ENCODE measurements around the gene CLPTM1.

DNA sequence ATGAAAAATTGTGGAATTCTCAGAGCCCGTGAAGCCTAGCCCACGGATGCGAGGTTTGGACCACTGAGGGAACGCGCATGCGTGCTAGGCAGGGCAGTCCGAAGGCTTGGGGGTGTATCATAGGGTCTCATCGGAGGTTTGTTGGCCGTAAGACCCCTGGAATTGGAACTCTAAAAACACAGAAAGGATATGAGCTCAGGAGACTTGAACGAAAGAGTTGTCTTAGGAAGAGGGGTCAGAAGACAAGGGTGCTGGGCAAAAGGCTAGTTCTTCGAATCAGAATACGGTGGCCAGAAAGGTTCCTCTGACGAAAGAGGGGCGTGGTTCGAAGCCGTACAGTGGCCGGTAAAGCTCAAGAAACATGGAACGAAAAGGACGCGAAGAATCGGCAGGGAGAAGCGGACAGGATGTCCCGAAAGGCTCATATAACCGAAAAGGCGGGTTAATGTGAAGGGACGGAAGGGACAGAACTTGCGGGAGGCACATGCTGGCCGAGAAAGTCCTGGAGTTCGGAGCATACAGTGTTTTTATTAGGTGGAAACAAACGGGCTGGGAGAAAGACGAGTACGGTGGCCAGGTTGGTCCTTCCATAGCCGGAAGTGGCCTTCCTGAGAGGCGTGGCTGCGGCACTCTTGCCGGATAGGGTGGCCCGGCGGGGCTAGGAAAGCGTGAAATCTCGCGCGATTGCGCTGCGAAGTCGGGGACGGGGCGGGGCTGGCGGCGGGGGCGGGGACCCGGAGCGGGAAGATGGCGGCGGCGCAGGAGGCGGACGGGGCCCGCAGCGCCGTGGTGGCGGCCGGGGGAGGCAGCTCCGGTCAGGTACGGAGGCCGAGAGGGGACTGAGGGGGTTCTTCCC, at the start of gene CLPTM1:
- TF ChIP-seq, protein P1, sequence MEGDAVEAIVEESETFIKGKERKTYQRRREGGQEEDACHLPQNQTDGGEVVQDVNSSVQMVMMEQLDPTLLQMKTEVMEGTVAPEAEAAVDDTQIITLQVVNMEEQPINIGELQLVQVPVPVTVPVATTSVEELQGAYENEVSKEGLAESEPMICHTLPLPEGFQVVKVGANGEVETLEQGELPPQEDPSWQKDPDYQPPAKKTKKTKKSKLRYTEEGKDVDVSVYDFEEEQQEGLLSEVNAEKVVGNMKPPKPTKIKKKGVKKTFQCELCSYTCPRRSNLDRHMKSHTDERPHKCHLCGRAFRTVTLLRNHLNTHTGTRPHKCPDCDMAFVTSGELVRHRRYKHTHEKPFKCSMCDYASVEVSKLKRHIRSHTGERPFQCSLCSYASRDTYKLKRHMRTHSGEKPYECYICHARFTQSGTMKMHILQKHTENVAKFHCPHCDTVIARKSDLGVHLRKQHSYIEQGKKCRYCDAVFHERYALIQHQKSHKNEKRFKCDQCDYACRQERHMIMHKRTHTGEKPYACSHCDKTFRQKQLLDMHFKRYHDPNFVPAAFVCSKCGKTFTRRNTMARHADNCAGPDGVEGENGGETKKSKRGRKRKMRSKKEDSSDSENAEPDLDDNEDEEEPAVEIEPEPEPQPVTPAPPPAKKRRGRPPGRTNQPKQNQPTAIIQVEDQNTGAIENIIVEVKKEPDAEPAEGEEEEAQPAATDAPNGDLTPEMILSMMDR (IDR thresholded peaks at IDR 0.05) = peak in 2 of 3 experiments; percentile 50 to 62
- TF ChIP-seq POLR2A (IDR thresholded peaks at IDR 0.05) = no peak

Measured in testis (tissue), 2 donors.